HCT116 (cell line): ENCODE measurements around the gene ESPN.

Experiments used
- ATF3 ChIP-seq: IDR thresholded peaks from 2 replicates; pipeline ENCODE4 v1.6.1; 2012
- CTCF ChIP-seq, 3 experiments: fragments of 200-600 bp in 1 of 3; sonication (generic) in 1 of 3; IDR thresholded peaks in 2 of 3; conservative IDR thresholded peaks in 1 of 3; 2 replicates each; pipeline ENCODE4 v1.5.1; 2012 to 2017; ENCODE audit warnings: low read depth in 2 of 3, low read length in 2 of 3, antibody characterized with exemption in 1 of 3, borderline replicate concordance in 1 of 3, control low read depth in 1 of 3, mild to moderate bottlenecking in 1 of 3, mixed read lengths in 1 of 3, mixed run types in 1 of 3, moderate library complexity in 1 of 3; ENCODE audit not compliant: insufficient read depth in 1 of 3
- EZH2 ChIP-seq: fragments of 200-600 bp; sonication (generic); IDR thresholded peaks from 2 replicates; pipeline ENCODE4 v1.6.1; 2017; ENCODE audit warnings: antibody characterized with exemption, mixed run types
- SP1 ChIP-seq: IDR thresholded peaks from 2 replicates; pipeline ENCODE4 v1.6.1; 2012; ENCODE audit warnings: low read depth

- no peak for TF ChIP-seq EZH2
- no peak for TF ChIP-seq SP1
- TF ChIP-seq CTCF (IDR thresholded peaks at IDR 0.05 in 2 of 3, conservative IDR thresholded peaks at IDR 0.05 in 1 of 3; ENCODE audit: borderline replicate concordance in 1 of 3, insufficient read depth in 1 of 3, low read depth in 2 of 3, low read length in 2 of 3): no peak
- TF ChIP-seq ATF3: no peak
Measured at GRCh38 chr1:6419804-6420453, 4.6 kb upstream of the ESPN start, which contains the start of gene HES2.
